Mesenchymal stem cell (in vitro differentiated cells and primary cell): ENCODE results near the gene ADAMTSL3. TPM values are rescaled to one million over a fixed set of nuclear protein-coding genes. Genes with fewer than 3 reads are reported as not detected.

Experiments
- small RNA-seq: library from polyadenylated mRNA; stranded (forward); fragments of <200 nt; extraction: miRNeasy Mini kit (QIAGEN cat#:217004); gene quantifications from one replicate; pipeline ENCODE3, GENCODE V24; 2013; ENCODE audit warnings: low read depth

Gene ADAMTSL3

Small RNAs within 50 kb of the gene (small RNA-seq; reads per million reads assigned to genes)
- gene RNU6-1339P: not detected
- not detected for gene RNU6-401P
